GM18870 (cell line): ENCODE measurements around the gene LRRTM1.

ENCODE experiments used
- ATAC-seq: cut with Tn5 transposase; IDR thresholded peaks from one replicate; pipeline ENCODE4 v1.9.1; 2021; ENCODE audit warnings: moderate library complexity; ENCODE audit not compliant: unreplicated experiment

LRRTM1 gene

DNA sequence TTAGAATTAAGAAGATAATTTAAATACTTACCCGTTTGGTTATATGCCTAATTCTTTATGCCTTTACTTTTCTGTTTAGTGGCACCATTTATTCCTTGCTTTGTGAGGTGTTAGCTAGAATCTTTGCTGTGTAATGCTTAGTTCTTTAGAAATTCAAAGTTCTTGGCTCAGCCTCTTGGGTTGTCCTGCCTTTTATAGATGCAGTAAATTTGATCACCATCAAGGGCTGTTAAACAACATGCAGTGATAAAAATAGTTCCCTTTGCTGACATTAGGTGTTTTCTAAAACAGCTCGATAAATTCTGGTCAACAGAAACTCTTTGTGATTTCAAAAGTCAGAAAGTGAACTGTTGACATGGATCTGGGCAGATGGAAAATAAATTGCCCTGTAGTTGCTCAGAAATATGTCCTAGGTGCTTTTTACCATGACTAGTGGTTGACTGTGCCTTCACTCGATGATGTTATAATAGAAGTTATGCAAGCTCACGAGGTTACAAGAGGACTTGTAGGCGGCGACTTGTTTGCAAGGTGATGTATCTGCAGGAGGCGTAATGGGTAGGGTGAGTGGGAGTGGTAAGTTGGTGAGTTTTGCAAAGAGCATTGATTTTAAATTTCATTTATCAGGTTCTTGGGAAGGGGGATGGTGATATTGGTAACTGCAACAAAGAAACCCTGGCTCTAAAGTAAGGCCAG lies 52.1 kb downstream of the LRRTM1 start:
- no peak for ATAC-seq
